ENCODE measurements around the gene ZSCAN9.

The ZSCAN9 gene

GRCh38 chr6:28224131-28225055 is 682 bp upstream of the ZSCAN9 start:
- no peak for DNase-seq

GRCh38 chr6:28226460-28226859 is 1.4 kb downstream of the ZSCAN9 start:
- DNase-seq: no peak

GRCh38 chr6:28232785-28233184 is 7.7 kb downstream of the ZSCAN9 start:
- DNase-seq: no peak

GRCh38 chr6:28235912-28236452 is 10.9 kb downstream of the ZSCAN9 start:
- DNase-seq: no peak

- DNase-seq: no peak
Measured at GRCh38 chr6:28239636-28240035, 14.6 kb downstream of the ZSCAN9 start.

- no peak for DNase-seq
Measured at GRCh38 chr6:28240471-28240870, 15.4 kb downstream of the ZSCAN9 start.

- DNase-seq: no peak
Measured at GRCh38 chr6:28243946-28244345, 18.9 kb downstream of the ZSCAN9 start.

GRCh38 chr6:28245206-28245941 is 20.3 kb downstream of the ZSCAN9 start:
- DNase-seq: no peak

- no peak for DNase-seq
Measured at GRCh38 chr6:28248916-28249315, 23.8 kb downstream of the ZSCAN9 start.

- DNase-seq: no peak
Measured at GRCh38 chr6:28250747-28251146, 25.7 kb downstream of the ZSCAN9 start.

GRCh38 chr6:28251661-28252008 is 26.6 kb downstream of the ZSCAN9 start:
- DNase-seq: peak; percentile 46

- DNase-seq: peak; percentile 83
Measured at GRCh38 chr6:28252009-28252975, 27.2 kb downstream of the ZSCAN9 start, which contains the start of gene ZKSCAN4. TSS of gene ZKSCAN4 (minus strand) at chr6:28252269. CDS start at chr6:28251980, 289 bp downstream.

- no peak for DNase-seq
Measured at GRCh38 chr6:28254121-28254519, 29.0 kb downstream of the ZSCAN9 start.

- DNase-seq: no peak
Measured at GRCh38 chr6:28257042-28257441, 32.0 kb downstream of the ZSCAN9 start.

- DNase-seq: peak; percentile 79
Measured at GRCh38 chr6:28258877-28259777, 34.1 kb downstream of the ZSCAN9 start, which contains the start of gene NKAPL. TSS of gene NKAPL (plus strand) at chr6:28259297. CDS start at chr6:28259372, 75 bp downstream.

- no peak for DNase-seq
Measured at GRCh38 chr6:28263922-28264321, 38.8 kb downstream of the ZSCAN9 start.

- DNase-seq: no peak
Measured at GRCh38 chr6:28264834-28265401, 39.8 kb downstream of the ZSCAN9 start.

GRCh38 chr6:28266563-28266961 is 41.5 kb downstream of the ZSCAN9 start:
- no peak for DNase-seq

- peak; percentile 90 for DNase-seq
Measured at GRCh38 chr6:28266962-28267694, 42.1 kb downstream of the ZSCAN9 start, which contains the start of gene ZSCAN26. TSS of gene ZSCAN26 (plus strand) at chr6:28267143. CDS start at chr6:28271920, 4,777 bp downstream.

GRCh38 chr6:28267695-28268059 is 42.6 kb downstream of the ZSCAN9 start:
- DNase-seq: no peak

Measured in right forelimb (tissue), 1 donor.